ENCODE data around the gene NDUFV1.
"Not testable (repeated sequence)": the region's sequence is repeated elsewhere in the genome, so short reads cannot be mapped to it uniquely, and the experiment has no call there.

DNA sequence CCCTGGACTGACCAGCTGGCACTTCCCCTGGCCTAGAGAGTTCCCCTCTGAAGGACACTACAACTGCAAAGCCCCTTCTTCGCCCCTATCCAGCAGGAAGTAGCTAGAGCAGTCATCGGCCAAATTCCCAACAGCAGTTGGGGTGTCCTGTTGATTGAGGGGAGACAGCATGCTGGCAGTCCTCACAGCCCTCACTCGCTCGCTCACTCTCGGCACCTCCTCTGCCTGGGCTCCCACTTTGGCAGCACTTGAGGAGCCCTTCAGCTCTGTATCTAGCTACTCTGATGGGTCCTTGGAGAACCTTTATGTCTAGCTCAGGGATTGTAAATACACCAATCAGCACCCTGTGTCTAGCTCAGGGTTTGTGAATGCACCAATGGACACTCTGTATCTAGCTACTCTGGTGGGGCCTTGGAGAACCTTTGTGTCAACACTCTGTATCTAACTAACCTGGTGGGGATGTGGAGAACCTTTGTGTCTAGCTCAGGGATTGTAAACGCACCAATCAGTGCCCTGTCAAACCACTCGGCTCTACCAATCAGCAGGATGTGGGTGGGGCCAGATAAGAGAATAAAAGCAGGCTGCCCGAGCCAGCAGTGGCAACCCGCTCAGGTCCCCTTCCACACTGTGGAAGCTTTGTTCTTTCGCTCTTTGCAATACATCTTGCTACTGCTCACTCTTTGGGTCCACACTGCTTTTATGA is 19.5 kb downstream of the NDUFV1 start:
- TF ChIP-seq, protein P1, sequence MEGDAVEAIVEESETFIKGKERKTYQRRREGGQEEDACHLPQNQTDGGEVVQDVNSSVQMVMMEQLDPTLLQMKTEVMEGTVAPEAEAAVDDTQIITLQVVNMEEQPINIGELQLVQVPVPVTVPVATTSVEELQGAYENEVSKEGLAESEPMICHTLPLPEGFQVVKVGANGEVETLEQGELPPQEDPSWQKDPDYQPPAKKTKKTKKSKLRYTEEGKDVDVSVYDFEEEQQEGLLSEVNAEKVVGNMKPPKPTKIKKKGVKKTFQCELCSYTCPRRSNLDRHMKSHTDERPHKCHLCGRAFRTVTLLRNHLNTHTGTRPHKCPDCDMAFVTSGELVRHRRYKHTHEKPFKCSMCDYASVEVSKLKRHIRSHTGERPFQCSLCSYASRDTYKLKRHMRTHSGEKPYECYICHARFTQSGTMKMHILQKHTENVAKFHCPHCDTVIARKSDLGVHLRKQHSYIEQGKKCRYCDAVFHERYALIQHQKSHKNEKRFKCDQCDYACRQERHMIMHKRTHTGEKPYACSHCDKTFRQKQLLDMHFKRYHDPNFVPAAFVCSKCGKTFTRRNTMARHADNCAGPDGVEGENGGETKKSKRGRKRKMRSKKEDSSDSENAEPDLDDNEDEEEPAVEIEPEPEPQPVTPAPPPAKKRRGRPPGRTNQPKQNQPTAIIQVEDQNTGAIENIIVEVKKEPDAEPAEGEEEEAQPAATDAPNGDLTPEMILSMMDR (IDR thresholded peaks at IDR 0.05 in 4 of 5, conservative IDR thresholded peaks at IDR 0.05 in 1 of 5), result not testable (repeated sequence)
- not testable (repeated sequence) for TF ChIP-seq POLR2A (IDR thresholded peaks at IDR 0.05)
